DMS153 (cell line): ENCODE data around the gene TMPRSS11F.
"Not testable (repeated sequence)": the region's sequence is repeated elsewhere in the genome, so short reads cannot be mapped to it uniquely, and the experiment has no call there.

ENCODE experiments used
- DNase-seq: peaks from one replicate; lab custom pipeline; 2025; lab: John Stamatoyannopoulos, UW

Gene TMPRSS11F

GRCh38 chr4:68129793-68130192 lies at the start of gene TMPRSS11F:
TMPRSS11F (minus strand) TSS chr4:68129869; CDS start chr4:68129820, 49 bp downstream.
- no peak for DNase-seq

- no peak for DNase-seq
These were observed 47.2 kb upstream of the TMPRSS11F start for GRCh38 chr4:68176904-68177303.

DNA sequence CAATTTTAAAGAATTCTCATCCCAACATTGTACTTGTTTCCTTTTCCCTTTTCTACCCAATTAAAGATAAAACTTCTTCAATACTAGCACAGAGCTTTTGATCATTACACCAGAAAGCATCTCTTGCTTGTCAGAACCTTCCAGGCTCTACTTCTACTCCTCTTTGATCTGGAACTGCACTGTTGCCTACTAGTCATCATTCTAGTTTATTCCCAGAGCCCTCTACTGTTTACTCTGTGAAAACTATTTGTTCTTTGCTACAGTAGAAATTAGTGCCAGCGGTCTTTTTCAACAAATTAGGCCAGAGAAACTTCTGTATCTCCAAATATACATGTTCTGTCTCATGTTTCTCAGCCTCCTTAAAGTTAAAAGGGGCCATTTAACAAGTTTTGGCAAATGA lies 46.8 kb upstream of the TMPRSS11F start:
- no peak for DNase-seq

DNA sequence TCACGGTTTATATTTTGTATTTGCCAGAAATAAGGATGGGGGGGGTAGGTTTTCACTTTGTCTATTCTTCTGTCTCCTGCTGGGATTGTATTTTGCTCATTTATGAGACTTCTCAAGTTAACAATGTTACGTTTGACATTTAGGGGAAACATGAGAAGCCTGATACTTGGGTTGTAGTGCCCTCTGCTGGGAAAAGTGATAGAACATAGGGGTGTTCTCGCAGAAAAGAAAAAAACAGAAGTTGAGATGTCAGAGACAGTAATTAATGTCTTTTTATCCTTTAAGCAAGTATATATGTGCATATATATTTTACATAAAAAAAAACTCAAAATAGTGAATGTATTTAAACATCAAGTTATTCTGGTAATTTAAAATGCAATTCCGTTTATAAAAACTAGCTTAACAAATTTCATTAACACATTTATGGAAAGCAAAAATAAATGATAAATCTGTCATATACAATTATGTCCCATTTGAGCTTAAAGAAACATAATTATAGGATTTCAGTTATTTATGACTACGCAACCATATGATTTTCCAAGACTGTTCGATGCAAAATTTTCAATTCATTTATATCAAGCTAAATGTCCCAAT lies 46.0 kb upstream of the TMPRSS11F start:
- peak; percentile 30 for DNase-seq

GRCh38 chr4:68174389-68174788 lies 44.7 kb upstream of the TMPRSS11F start:
- not testable (repeated sequence) for DNase-seq

DNA sequence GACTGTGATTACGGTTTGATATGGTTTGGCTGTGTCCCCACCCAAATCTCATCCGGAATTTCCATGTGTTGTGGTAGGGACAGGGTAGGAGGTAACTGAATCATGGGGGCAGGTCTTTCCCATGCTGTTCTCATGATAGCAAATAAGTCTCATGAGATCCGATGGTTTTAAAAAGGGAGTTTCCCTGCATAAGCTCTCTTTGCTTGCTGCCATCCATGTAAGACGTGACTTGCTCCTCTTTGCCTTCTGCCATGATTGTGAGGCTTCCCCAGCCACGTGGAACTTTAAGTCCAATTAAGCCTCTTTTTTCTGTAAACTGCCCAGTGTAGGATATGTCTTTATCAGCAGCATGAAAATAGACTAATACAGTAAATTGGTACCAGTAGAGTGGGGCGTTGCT lies 42.5 kb upstream of the TMPRSS11F start:
- not testable (repeated sequence) for DNase-seq

DNA sequence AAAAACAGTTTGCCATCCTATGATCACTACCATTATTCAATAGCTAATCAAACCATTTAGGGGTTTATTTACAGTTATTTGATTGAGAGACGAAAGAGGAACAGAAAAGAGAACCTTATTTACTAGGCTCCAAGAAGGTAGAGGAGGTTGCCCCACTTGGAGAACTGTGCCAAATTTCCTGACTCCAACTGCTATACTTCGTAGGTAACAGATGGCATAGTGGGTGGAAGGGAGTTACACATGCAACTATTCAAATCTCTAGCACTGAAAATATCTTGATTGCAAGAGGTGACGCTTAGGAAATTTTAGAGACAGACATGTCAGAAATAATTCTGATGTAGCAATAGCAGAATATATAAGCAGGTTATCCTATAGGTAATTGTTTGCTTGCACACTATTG lies 38.0 kb upstream of the TMPRSS11F start:
- no peak for DNase-seq

GRCh38 chr4:68167166-68167565 lies 37.5 kb upstream of the TMPRSS11F start:
- no peak for DNase-seq

DNA sequence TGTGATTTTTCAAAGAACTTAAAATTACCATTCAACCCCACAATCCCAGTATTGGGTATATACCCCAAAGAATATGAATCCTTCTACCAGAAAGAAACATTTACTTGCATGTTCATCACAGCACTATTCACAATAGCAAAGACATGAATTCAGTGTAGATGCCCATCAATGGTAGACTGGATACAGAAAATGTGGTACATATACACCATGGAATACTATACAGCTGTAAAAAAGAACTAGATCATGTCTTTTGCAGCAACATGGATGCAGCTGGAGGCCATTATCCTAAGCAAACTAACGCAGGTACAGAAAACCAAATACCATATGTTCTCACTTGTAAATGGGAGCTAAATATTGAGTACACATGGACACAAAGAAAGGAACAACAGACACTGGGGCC lies 34.1 kb upstream of the TMPRSS11F start:
- DNase-seq, result no peak

DNA sequence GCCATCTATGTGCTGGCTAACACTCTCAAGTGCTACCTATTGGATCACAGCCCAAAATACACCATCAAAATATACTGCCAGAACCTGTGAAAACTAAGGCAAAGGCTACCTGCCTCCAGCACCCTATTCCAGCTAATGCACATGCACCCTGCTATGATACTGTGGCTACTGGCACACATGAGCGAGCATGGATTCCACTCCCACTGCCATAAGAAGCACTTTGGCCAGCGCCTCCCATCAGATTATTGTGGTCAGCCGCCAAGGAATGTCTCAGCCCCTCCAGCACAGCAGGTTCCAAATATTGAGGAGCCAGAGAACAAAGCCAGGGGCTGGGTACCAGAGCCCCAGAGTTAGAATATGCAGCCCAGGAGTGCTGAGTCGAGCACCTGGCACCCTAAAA lies 32.5 kb upstream of the TMPRSS11F start:
- no peak for DNase-seq

DNA sequence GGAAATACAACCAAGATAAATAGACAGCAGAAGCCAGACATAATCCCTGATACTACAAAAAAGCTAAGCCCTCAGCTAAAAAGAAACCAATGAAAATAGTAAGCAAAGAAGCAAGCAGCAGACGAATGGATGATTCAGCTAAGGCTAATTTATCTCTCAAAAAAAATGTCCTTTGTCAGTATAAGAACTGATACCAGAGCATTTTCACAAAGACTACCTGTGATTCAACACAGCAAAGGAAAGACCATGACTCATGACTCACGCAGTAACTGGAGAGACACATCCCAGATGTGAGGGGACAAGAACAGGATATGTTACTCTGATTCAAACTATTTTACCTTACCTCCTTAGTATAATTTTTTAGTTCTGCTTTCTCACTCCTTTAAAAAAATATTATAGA lies 22.7 kb upstream of the TMPRSS11F start:
- no peak for DNase-seq

DNA sequence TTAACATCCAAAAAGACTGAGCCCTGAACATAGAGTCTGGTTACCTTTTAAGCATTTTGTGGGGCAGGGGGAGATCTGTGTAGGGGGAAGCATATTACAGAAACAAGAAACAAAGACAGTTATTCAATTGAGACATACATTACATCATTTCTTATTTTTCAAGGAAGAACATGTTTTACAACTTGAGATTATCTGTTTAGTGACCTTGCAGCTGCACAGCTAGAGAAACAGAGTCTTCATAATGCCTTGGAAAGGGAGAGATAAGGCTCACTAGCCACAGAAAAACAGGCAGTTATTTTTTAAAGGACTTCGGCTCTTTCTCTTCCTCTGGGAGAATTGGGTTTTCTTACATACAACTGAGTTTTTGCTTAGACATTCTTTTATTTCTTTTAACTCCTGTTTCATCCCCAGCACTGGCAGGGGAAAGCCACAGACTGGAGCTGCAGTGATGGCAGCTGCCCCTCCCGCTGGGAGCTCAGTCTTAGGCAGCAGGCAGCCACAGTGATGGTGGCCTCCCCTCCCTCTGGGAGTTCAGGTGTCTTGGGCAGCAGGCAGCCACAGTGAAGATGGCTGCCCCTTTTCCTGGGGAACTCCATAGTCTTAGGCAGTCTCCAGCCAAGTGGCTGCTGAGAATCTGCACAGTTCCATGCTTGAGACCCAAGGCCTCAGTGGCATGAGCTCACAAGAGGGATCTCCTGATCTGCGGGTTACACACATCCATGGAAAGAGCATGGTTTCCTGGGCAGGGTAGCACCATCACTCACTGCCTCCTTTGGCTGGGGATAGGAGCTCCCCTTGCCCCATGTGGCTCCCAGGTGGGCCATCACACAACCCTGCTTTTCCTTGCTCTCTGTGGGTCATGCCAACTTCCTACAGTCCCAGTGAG lies 19.4 kb upstream of the TMPRSS11F start:
- no peak for DNase-seq

DNA sequence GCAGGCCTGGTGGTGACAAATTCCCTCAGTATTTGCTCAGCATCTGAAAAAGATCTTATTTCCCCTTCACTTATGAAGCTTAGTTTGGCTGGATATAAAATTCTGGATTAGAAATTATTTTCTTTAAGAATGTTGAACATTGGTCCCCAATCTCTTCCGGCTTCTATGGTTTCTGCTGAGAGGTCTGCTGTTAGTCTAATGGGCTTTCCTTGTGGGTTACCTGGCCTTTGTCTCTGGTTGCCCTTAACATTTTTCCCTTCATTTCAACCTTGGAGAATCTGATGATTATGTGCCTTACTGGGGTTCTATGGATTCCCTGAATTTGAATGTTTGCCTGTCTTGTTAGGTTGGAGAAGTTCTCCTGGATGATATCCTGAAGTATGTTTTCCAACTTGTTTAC lies 17.4 kb upstream of the TMPRSS11F start:
- DNase-seq, result no peak

DNA sequence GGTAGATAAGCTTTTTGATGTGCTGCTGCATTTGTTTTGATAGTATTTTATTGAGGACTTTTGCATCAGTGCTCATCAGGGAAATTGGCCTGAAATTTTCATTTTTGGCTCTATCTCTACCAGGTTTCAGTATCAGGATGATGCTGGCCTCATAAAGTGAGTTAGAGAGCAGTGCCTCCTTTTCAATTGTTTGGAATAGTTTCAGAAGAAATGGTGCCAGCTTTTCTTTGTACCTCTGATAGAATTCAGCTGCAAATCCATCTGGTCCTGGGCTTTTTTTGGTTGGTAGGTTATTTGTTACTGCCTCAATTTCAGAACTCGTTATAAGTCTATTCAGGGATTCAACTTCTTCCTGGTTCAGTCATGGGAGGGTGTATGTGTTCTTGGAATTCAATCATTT lies 15.6 kb upstream of the TMPRSS11F start:
- no peak for DNase-seq

- DNase-seq, result no peak
These were observed 12.2 kb upstream of the TMPRSS11F start for GRCh38 chr4:68141852-68142251.

DNA sequence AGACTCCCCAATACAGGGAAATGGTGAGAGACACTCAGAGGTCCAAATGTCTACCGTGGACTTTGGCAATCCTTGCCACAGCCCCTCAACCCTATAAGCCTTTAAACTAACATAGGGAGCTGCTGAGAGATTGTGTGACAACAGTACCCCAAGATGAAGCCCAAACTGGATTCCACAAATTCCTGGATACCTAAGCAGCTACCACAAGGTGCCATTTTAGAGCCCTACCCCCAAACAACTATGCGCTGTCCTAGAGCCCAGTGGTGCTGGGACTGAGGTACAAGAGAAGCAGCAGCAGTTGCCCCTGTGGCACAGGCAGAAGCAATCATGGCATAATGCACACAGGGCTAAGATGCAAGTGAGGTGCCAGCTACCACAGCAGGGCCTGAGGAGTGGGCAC lies 2.7 kb upstream of the TMPRSS11F start:
- no peak for DNase-seq

- DNase-seq, result no peak
These were observed 5.4 kb downstream of the TMPRSS11F start for GRCh38 chr4:68124262-68124661.

DNA sequence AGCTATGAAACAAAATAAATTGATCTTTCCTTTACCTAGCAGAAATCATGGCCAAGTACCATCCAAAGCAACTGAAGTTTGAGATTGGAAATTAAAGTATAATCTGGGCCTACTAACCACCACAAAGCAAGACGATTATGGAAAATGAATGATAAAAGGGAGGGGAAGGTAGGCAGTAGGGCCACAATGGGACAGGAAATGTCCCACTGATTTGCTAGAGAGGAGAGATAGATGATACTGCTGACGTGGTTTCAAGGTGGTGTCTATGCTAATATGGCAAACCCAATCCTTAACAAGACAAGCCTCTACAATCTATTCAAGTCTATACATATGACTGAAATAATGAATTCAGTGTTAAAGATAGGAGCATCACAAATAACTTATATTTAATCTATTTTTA lies 6.1 kb downstream of the TMPRSS11F start:
- DNase-seq, result no peak

GRCh38 chr4:68119921-68120320 lies 9.7 kb downstream of the TMPRSS11F start:
- DNase-seq, result no peak

DNA sequence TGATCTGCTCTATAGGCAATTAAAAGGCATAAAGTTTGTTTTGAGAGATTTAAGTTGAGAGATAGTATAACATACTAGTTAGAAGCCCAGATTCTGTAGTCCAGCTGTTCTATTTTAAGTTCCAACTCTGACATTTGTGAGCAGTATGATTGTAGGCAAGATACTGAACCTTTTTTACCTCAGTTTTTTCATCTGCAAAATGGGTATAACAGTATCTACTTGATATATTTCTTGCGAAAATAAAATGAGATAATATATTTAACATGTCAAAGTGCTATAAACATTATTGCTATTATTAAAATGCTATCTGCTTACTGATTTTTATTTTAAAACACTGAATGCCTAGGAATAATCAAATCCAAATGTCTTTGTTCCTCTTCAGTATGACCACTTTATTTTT lies 19.2 kb downstream of the TMPRSS11F start:
- no peak for DNase-seq

GRCh38 chr4:68109868-68110267 lies 19.8 kb downstream of the TMPRSS11F start:
- no peak for DNase-seq

GRCh38 chr4:68082758-68083157 lies 46.9 kb downstream of the TMPRSS11F start:
- DNase-seq, result no peak

GRCh38 chr4:68079928-68080327 lies 49.7 kb downstream of the TMPRSS11F start:
- peak; percentile 0 for DNase-seq

GRCh38 chr4:68077737-68078136 lies 51.9 kb downstream of the TMPRSS11F start:
- DNase-seq, result no peak
